Ishikawa (cell line): ENCODE measurements around the gene SUPT20HL1.

ENCODE experiments used
- CEBPB ChIP-seq: IDR thresholded peaks from 2 replicates; pipeline ENCODE4 v1.6.1; 2012
- CREB1 ChIP-seq: IDR thresholded peaks from 2 replicates; pipeline ENCODE4 v1.6.1; 2012; ENCODE audit warnings: low read depth
- EGR1 ChIP-seq: IDR thresholded peaks from 2 replicates; pipeline ENCODE4 v1.6.1; 2012
- EP300 ChIP-seq: IDR thresholded peaks from 2 replicates; pipeline ENCODE4 v1.6.1; 2012; ENCODE audit warnings: borderline replicate concordance
- FOXM1 ChIP-seq: IDR thresholded peaks from 2 replicates; pipeline ENCODE4 v1.6.1; 2012; ENCODE audit warnings: low read depth, borderline replicate concordance
- MAX ChIP-seq: IDR thresholded peaks from 2 replicates; pipeline ENCODE4 v1.6.1; 2012
- NFIC ChIP-seq: IDR thresholded peaks from 2 replicates; pipeline ENCODE4 v1.6.1; 2012
- RAD21 ChIP-seq: IDR thresholded peaks from 2 replicates; pipeline ENCODE4 v1.6.1; 2012; ENCODE audit warnings: low read depth
- REST ChIP-seq: IDR thresholded peaks from 2 replicates; pipeline ENCODE4 v1.6.1; 2012; ENCODE audit warnings: low read depth, mild to moderate bottlenecking
- TAF1 ChIP-seq: IDR thresholded peaks from 2 replicates; pipeline ENCODE4 v1.6.1; 2012; ENCODE audit warnings: low read depth, mild to moderate bottlenecking
- TCF12 ChIP-seq: IDR thresholded peaks from 2 replicates; pipeline ENCODE4 v1.6.1; 2012; ENCODE audit warnings: low read depth
- TEAD4 ChIP-seq: IDR thresholded peaks from 2 replicates; pipeline ENCODE4 v1.6.1; 2012
- USF1 ChIP-seq: IDR thresholded peaks from 2 replicates; pipeline ENCODE4 v1.6.1; 2012
- YY1 ChIP-seq: IDR thresholded peaks from 2 replicates; pipeline ENCODE4 v1.6.1; 2012; ENCODE audit warnings: low read depth
- ZBTB7A ChIP-seq: IDR thresholded peaks from 2 replicates; pipeline ENCODE4 v1.6.1; 2012; ENCODE audit warnings: low read depth

Gene SUPT20HL1

GRCh38 chrX:24380262-24381187 lies 20.1 kb downstream of the SUPT20HL1 start:
- TF ChIP-seq EP300 (no peak), MAX (no peak), EGR1 (no peak), TEAD4 (no peak), TCF12 (no peak), CEBPB (no peak), CREB1 (no peak), REST (no peak), TAF1 (no peak), YY1 (no peak), USF1 (no peak), NFIC (no peak), RAD21 (no peak)

DNA sequence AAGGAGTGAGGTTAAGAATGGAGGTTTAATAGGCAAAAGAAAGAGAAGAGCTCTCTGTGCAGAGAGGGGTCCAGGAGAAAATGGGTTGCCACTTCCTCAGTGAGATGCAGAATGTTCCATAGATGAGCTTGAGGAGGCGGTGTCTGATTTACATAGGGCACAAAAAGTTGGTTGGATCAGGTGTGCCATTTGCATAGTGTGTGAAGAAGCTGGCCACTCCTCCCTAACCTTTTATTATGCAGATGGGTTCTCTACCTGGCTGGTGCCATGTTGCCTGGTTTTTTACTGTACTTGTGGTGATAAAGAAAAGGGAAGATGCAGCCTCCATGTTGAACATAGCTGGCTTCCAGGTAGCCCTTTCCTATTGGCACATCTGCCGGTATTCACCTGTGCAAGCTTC lies 27.3 kb downstream of the SUPT20HL1 start:
- TF ChIP-seq RAD21 = no peak
- no peak for TF ChIP-seq FOXM1
- TF ChIP-seq CEBPB = no peak
- TF ChIP-seq YY1 = no peak
- no peak for TF ChIP-seq TCF12
- no peak for TF ChIP-seq EGR1
- no peak for TF ChIP-seq NFIC
- no peak for TF ChIP-seq EP300
- TF ChIP-seq TEAD4 = no peak
- no peak for TF ChIP-seq USF1
- no peak for TF ChIP-seq CREB1
- TF ChIP-seq TAF1 = no peak
- TF ChIP-seq MAX = no peak
- TF ChIP-seq REST = no peak
- TF ChIP-seq ZBTB7A = no peak

DNA sequence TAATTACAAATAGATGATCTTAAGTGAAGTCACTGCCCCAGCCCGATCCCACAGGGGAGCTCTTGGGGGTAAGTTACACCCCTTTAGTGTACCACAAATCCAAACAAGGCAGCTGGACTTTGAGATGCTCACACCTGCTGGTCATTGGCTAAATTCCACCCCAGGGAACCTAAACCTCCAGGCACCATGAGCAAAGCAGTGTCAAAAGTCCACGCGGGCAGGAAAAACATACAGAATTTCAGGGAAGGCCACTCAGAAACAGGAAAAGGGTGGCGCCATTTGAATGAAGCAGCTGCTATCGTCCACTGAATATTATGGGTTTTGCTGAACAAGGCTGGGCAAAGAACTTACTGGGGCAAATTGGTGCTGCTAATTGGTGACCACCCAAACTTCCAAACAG lies 30.9 kb downstream of the SUPT20HL1 start:
- TF ChIP-seq USF1 (no peak), MAX (no peak), NFIC (no peak), RAD21 (no peak), CEBPB (no peak), TAF1 (no peak), EGR1 (no peak), YY1 (no peak), REST (no peak)

DNA sequence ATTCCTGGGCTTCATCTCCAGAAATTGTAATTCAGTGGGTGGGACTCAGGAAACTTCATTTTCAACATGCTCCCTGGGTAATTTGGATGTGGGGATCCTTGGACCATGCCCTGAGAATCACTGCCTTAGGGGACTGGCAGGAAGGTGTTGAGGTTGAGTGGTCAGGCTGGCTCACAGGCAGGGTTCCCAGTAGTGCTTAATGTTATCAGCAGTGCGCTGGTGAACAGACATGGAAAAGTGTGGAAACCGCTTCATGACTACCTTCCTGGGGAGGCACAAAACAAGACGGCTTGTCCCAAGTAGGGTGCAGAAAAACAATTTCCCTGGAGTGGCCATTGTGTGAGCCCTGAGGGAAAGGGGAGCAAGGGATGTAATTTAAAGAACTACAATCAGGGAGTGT lies 31.4 kb downstream of the SUPT20HL1 start:
- no peak for TF ChIP-seq REST
- TF ChIP-seq ZBTB7A = no peak
- no peak for TF ChIP-seq TEAD4
- TF ChIP-seq CREB1 = no peak
- no peak for TF ChIP-seq RAD21
